GM23338 (cell line): ENCODE measurements around the gene CYTH1. TPM values are rescaled to one million over a fixed set of nuclear protein-coding genes. Genes with fewer than 3 reads are reported as not detected.

ENCODE experiments used
- ATAC-seq: fragments of 200-7000 bp; cut with Tn5 transposase; 3 replicates; pipeline ENCODE4 v1.9.1; 2020
- DNase-seq: peaks from one replicate; pipeline ENCODE4 v3.0.0-alpha.2; 2015; ENCODE audit warnings: low spot score
- H2AFZ ChIP-seq: fragments of 200-600 bp; sonication (generic); 2 replicates; pipeline ENCODE4 v1.8.0; 2016; ENCODE audit warnings: antibody characterized with exemption, mild to moderate bottlenecking, moderate library complexity
- H3F3A ChIP-seq: fragments of 200-600 bp; sonication (generic); replicated peaks from 2 replicates; pipeline ENCODE4 v1.8.0; 2017; ENCODE audit warnings: antibody characterized with exemption, mixed run types, low read depth
- H3K27ac ChIP-seq: fragments of 200-600 bp; sonication (generic); 2 replicates; pipeline ENCODE4 v1.6.1; 2016; ENCODE audit warnings: low read depth
- H3K27me3 ChIP-seq: fragments of 200-600 bp; sonication (generic); 2 replicates; pipeline ENCODE4 v1.8.0; 2016; ENCODE audit warnings: mild to moderate bottlenecking, mixed run types, moderate library complexity; ENCODE audit not compliant: insufficient read depth
- H3K36me3 ChIP-seq: fragments of 200-600 bp; sonication (generic); 2 replicates; pipeline ENCODE4 v1.8.0; 2016; ENCODE audit warnings: mild to moderate bottlenecking; ENCODE audit not compliant: insufficient read depth
- H3K4me1 ChIP-seq: fragments of 200-600 bp; sonication (generic); 2 replicates; pipeline ENCODE4 v1.8.0; 2016; ENCODE audit warnings: mild to moderate bottlenecking, moderate library complexity; ENCODE audit not compliant: insufficient read depth
- H3K4me2 ChIP-seq: fragments of 200-600 bp; sonication (generic); 2 replicates; pipeline ENCODE4 v1.7.1; 2017; ENCODE audit warnings: mixed run types
- H3K4me3 ChIP-seq: fragments of 200-600 bp; sonication (generic); 2 replicates; pipeline ENCODE4 v1.6.1; 2016; ENCODE audit warnings: mixed run types
- H3K79me2 ChIP-seq: fragments of 200-600 bp; sonication (generic); replicated peaks from 2 replicates; pipeline ENCODE4 v1.8.0; 2017; ENCODE audit warnings: mild to moderate bottlenecking; ENCODE audit not compliant: insufficient read depth
- H3K9me2 ChIP-seq: fragments of 200-600 bp; sonication (generic); 2 replicates; pipeline ENCODE4 v1.8.0; 2017; ENCODE audit not compliant: insufficient read depth
- H4K20me1 ChIP-seq: fragments of 200-600 bp; sonication (generic); replicated peaks from 2 replicates; pipeline ENCODE4 v1.8.0; 2017; ENCODE audit warnings: mild to moderate bottlenecking; ENCODE audit not compliant: insufficient read depth
- H3K27ac Mint-ChIP-seq: 2 replicates; pipeline ENCODE4 v1.8.0; 2020; ENCODE audit warnings: inconsistent platforms, mild to moderate bottlenecking, moderate library complexity, mixed read lengths
- H3K27me3 Mint-ChIP-seq: 3 replicates; pipeline ENCODE4 v1.8.0; 2022; ENCODE audit warnings: low read depth, mild to moderate bottlenecking, moderate library complexity, mixed read lengths, inconsistent platforms; ENCODE audit not compliant: insufficient read depth, poor library complexity
- H3K36me3 Mint-ChIP-seq: 3 replicates; pipeline ENCODE4 v1.8.0; 2021; ENCODE audit warnings: low read depth, mild to moderate bottlenecking, inconsistent platforms, moderate library complexity, mixed read lengths
- H3K4me1 Mint-ChIP-seq: 3 replicates; pipeline ENCODE4 v1.8.0; 2020; ENCODE audit warnings: mild to moderate bottlenecking, inconsistent platforms, mixed read lengths
- H3K4me3 Mint-ChIP-seq: 3 replicates; pipeline ENCODE4 v1.8.0; 2021; ENCODE audit warnings: moderate library complexity, mild to moderate bottlenecking, inconsistent platforms, mixed read lengths
- H3K9me3 Mint-ChIP-seq: 3 replicates; pipeline ENCODE4 v1.8.0; 2020; ENCODE audit warnings: moderate library complexity, mild to moderate bottlenecking, inconsistent platforms, mixed read lengths
- CREB1 ChIP-seq: fragments of 250-450 bp; sonication (Bioruptor Pico); IDR thresholded peaks from 2 replicates; pipeline ENCODE4 v1.5.0; 2020; ENCODE audit warnings: low read depth, mild to moderate bottlenecking, moderate library complexity
- CTCF ChIP-seq, 2 experiments: fragments of 200-600 bp in 1 of 2; sonication (generic) in 1 of 2; conservative IDR thresholded peaks; 2 replicates each; pipeline versions ENCODE4 v1.5.1 to v1.6.1; 2016 to 2017; ENCODE audit warnings: antibody characterized with exemption in 2 of 2, low read depth in 2 of 2, mild to moderate bottlenecking in 2 of 2, moderate library complexity in 1 of 2
- ETS1 ChIP-seq: IDR thresholded peaks from 2 replicates; pipeline ENCODE4 v1.6.1; 2016; ENCODE audit warnings: antibody characterized with exemption
- EZH2 ChIP-seq: fragments of 200-600 bp; sonication (generic); IDR thresholded peaks from one replicate; pipeline ENCODE4 v1.8.0; 2017; ENCODE audit warnings: antibody characterized with exemption, mild to moderate bottlenecking, low read depth; ENCODE audit not compliant: unreplicated experiment
- EZH2phosphoT487 ChIP-seq: fragments of 200-600 bp; sonication (generic); IDR thresholded peaks from one replicate; pipeline ENCODE4 v1.8.1; 2018; ENCODE audit warnings: antibody characterized with exemption; ENCODE audit not compliant: unreplicated experiment
- NANOG ChIP-seq: IDR thresholded peaks from 2 replicates; pipeline ENCODE4 v1.6.1; 2016; ENCODE audit warnings: antibody characterized with exemption, borderline replicate concordance
- POLR2AphosphoS5 ChIP-seq: IDR thresholded peaks from 2 replicates; pipeline ENCODE4 v1.6.1; 2016; ENCODE audit warnings: antibody characterized with exemption, low read depth
- REST ChIP-seq: IDR thresholded peaks from one replicate; pipeline ENCODE4 v1.6.1; 2018; ENCODE audit warnings: antibody characterized with exemption; ENCODE audit not compliant: unreplicated experiment
- STAT1 ChIP-seq: IDR thresholded peaks from one replicate; pipeline ENCODE4 v1.6.1; 2016; ENCODE audit warnings: antibody characterized with exemption; ENCODE audit not compliant: unreplicated experiment
- ZNF114 ChIP-seq: fragments of 250-450 bp; sonication (Bioruptor Pico); IDR thresholded peaks from 2 replicates; pipeline ENCODE4 v1.5.0; 2020; ENCODE audit warnings: mild to moderate bottlenecking, moderate library complexity
- ZNF331 ChIP-seq: fragments of 250-450 bp; sonication (Bioruptor Pico); IDR thresholded peaks from 2 replicates; pipeline ENCODE4 v1.5.0; 2020; ENCODE audit warnings: low read depth, mild to moderate bottlenecking, moderate library complexity
- ZNF462 ChIP-seq: fragments of 250-450 bp; sonication (Bioruptor Pico); IDR thresholded peaks from 2 replicates; pipeline ENCODE4 v1.5.0; 2020; ENCODE audit warnings: mild to moderate bottlenecking, moderate library complexity
- polyA plus RNA-seq: library from polyadenylated mRNA; unstranded; fragments of >200 nt; fragmentation: Nextera tagmentation; extraction: Ambion mirVana; gene quantifications from 2 replicates; pipeline ENCODE4 v1.2.1, GENCODE V29; 2016
- total RNA-seq: library from RNA; depleted of rRNA; stranded (reverse); fragments of >200 nt; shearing (Covaris generic); gene quantifications from 2 replicates; pipeline ENCODE4 v1.2.3, GENCODE V29; 2014

Gene CYTH1
- total and polyA plus RNA-seq, 2 experiments from 2014 or later: 13.8 to 14.5 TPM

- no peak overlapping the region for H2AFZ ChIP-seq
- H3K4me1 ChIP-seq: no peaks in the 10 kb centered on the region
- no peaks in the 10 kb centered on the region for H3F3A ChIP-seq
- DNase-seq (no peak), ATAC-seq (no peak)
- no peaks in the 10 kb centered on the region; the same call in 1 of the 2 replicates for H4K20me1 ChIP-seq
- no peak overlapping the region for H3K4me3 ChIP-seq
- no peaks in the 10 kb centered on the region for H3K27me3 ChIP-seq
- no peak overlapping the region for H3K4me2 ChIP-seq
- H3K4me1 Mint-ChIP-seq: peaks cover 3% of the 10 kb centered on the region; the same call in 2 of the 3 replicates
- H3K27ac Mint-ChIP-seq: no peak overlapping the region
- no peak overlapping the region for H3K27ac ChIP-seq
- peaks cover 66% of the 10 kb centered on the region for H3K36me3 Mint-ChIP-seq
- H3K9me2 ChIP-seq: no peaks in the 10 kb centered on the region
- peaks cover 3% of the 10 kb centered on the region for H3K27me3 Mint-ChIP-seq
- peaks cover 23% of the 10 kb centered on the region; the same call in 1 of the 2 replicates for H3K36me3 ChIP-seq
- H3K79me2 ChIP-seq: no peaks in the 10 kb centered on the region
- TF ChIP-seq CTCF (conservative IDR thresholded peaks at IDR 0.05; ENCODE audit: low read depth in 2 of 2): no peak
- TF ChIP-seq ZNF114 (CRISPR knock-in tag): no peak
- TF ChIP-seq EZH2phosphoT487: no peak
- TF ChIP-seq REST: no peak
- no peak for TF ChIP-seq NANOG
- no peak for TF ChIP-seq POLR2AphosphoS5
- no peak for TF ChIP-seq CREB1 (CRISPR knock-in tag)
- no peak for TF ChIP-seq EZH2
- TF ChIP-seq STAT1: no peak
- no peak for TF ChIP-seq ZNF331 (CRISPR knock-in tag)
- TF ChIP-seq ETS1: no peak
- TF ChIP-seq ZNF462 (CRISPR knock-in tag): no peak
- no peak overlapping the region for H3K4me3 Mint-ChIP-seq
- no peaks in the 10 kb centered on the region for H3K9me3 Mint-ChIP-seq
Measured at GRCh38 chr17:78794864-78795640, 13.0 kb upstream of the CYTH1 start.
